Nephron (organoid): ENCODE data around the gene SNORC.

Experiments used
- H3K27ac Mint-ChIP-seq, 3 experiments: 2 replicates each; pipeline ENCODE4 v1.8.0; 2020; ENCODE audit warnings: mixed read lengths in 3 of 3, mild to moderate bottlenecking in 2 of 3, moderate library complexity in 1 of 3
- H3K27me3 Mint-ChIP-seq: 2 replicates; pipeline ENCODE4 v1.8.0; 2021; ENCODE audit warnings: low read depth, mild to moderate bottlenecking, moderate library complexity, mixed read lengths
- H3K36me3 Mint-ChIP-seq: 2 replicates; pipeline ENCODE4 v1.8.0; 2020; ENCODE audit warnings: low read depth, mixed read lengths
- H3K4me1 Mint-ChIP-seq: 2 replicates; pipeline ENCODE4 v1.8.0; 2020; ENCODE audit warnings: mixed read lengths
- H3K4me3 Mint-ChIP-seq, 3 experiments: 2 replicates each; pipeline ENCODE4 v1.8.0; 2020; ENCODE audit warnings: mild to moderate bottlenecking in 3 of 3, mixed read lengths in 3 of 3, moderate library complexity in 2 of 3
- H3K9me3 Mint-ChIP-seq: 2 replicates; pipeline ENCODE4 v1.8.0; 2020; ENCODE audit warnings: mixed read lengths
- CTCF ChIP-seq, 3 experiments: fragments of 200-600 bp; sonication (generic); IDR thresholded peaks; one replicate each; pipeline ENCODE4 v1.5.0; 2021; ENCODE audit warnings: antibody characterized with exemption in 3 of 3; ENCODE audit not compliant: unreplicated experiment in 3 of 3

The SNORC gene

GRCh38 chr2:232925153-232925820 lies 55.2 kb downstream of the SNORC start:
- Mint-ChIP-seq H3K4me3 (peak overlapping the region; percentile 31 to 89 (median 54)), H3K27me3 (peaks cover 78% of the 10 kb centered on the region), H3K9me3 (peaks cover 7% of the 10 kb centered on the region), H3K27ac (no peak overlapping the region), H3K36me3 (no peaks in the 10 kb centered on the region), H3K4me1 (peaks cover 25% of the 10 kb centered on the region)
- no peak for TF ChIP-seq CTCF (IDR thresholded peaks at IDR 0.05; ENCODE audit: unreplicated experiment in 3 of 3)

- H3K27me3 Mint-ChIP-seq: peaks cover 80% of the 10 kb centered on the region
- H3K4me3 Mint-ChIP-seq: peak overlapping the region; percentile 32 to 89 (median 54)
- H3K36me3 Mint-ChIP-seq: no peaks in the 10 kb centered on the region
- peaks cover 7% of the 10 kb centered on the region for H3K9me3 Mint-ChIP-seq
- H3K27ac Mint-ChIP-seq: no peak overlapping the region
- peaks cover 25% of the 10 kb centered on the region for H3K4me1 Mint-ChIP-seq
- no peak for TF ChIP-seq CTCF (IDR thresholded peaks at IDR 0.05; ENCODE audit: unreplicated experiment in 3 of 3)
Observed at GRCh38 chr2:232925821-232926156, 55.7 kb downstream of the SNORC start.

GRCh38 chr2:232926431-232926939 lies 56.4 kb downstream of the SNORC start:
- H3K27me3 Mint-ChIP-seq: peaks cover 86% of the 10 kb centered on the region
- no peak for TF ChIP-seq CTCF (IDR thresholded peaks at IDR 0.05; ENCODE audit: unreplicated experiment in 3 of 3)
- peak overlapping the region; percentile 83 to 89 (median 86) for H3K4me3 Mint-ChIP-seq
- H3K36me3 Mint-ChIP-seq: no peaks in the 10 kb centered on the region
- no peak overlapping the region for H3K27ac Mint-ChIP-seq
- peaks cover 25% of the 10 kb centered on the region for H3K4me1 Mint-ChIP-seq
- peaks cover 7% of the 10 kb centered on the region for H3K9me3 Mint-ChIP-seq

- Mint-ChIP-seq H3K9me3 (peaks cover 7% of the 10 kb centered on the region), H3K4me1 (peaks cover 25% of the 10 kb centered on the region), H3K27ac (no peak overlapping the region), H3K4me3 (peak overlapping the region; percentile 83 to 89 (median 86)), H3K36me3 (no peaks in the 10 kb centered on the region), H3K27me3 (peaks cover 86% of the 10 kb centered on the region)
- TF ChIP-seq CTCF (IDR thresholded peaks at IDR 0.05; ENCODE audit: unreplicated experiment in 3 of 3): no peak
Observed at GRCh38 chr2:232927032-232927792, 57.1 kb downstream of the SNORC start.

GRCh38 chr2:232927793-232928550 lies 57.9 kb downstream of the SNORC start:
- TF ChIP-seq CTCF (IDR thresholded peaks at IDR 0.05; ENCODE audit: unreplicated experiment in 3 of 3): no peak
- Mint-ChIP-seq H3K9me3 (peaks cover 7% of the 10 kb centered on the region), H3K27me3 (peaks cover 84% of the 10 kb centered on the region), H3K4me1 (peaks cover 25% of the 10 kb centered on the region), H3K27ac (no peak overlapping the region), H3K4me3 (peak overlapping the region in 2 of 3 experiments; percentile 76 to 81), H3K36me3 (no peaks in the 10 kb centered on the region)
